Measurements from ENCODE around the gene UBXN11.

DNA sequence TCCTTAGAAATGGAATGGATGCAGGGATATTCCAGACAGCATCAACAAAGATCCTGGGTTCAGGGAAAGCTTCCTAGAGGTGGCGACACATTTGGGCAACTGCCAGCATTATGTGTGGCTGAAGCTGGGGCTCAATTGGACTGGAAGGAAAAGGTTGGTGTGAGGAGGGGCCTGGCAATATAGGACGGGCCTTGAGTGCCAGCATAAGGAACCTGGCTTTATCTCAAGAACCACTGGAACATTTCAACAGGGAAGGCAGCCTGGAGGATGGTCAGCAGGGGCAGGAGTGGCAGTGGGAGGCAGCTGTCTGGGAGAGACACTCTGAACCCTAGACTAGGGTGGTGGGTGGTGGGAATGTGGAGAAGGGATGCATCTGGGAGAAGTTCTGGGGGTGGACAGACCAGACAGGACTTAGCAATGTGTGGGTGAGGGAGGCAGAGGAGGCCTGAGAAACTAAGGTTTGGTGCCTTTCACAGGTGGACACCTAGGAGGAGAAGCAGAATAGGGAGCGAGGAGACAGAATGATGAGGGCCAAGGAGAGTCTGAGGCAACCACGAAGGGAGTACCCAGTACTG, 23.1 kb downstream of the UBXN11 start:
- TF ChIP-seq, protein P1, sequence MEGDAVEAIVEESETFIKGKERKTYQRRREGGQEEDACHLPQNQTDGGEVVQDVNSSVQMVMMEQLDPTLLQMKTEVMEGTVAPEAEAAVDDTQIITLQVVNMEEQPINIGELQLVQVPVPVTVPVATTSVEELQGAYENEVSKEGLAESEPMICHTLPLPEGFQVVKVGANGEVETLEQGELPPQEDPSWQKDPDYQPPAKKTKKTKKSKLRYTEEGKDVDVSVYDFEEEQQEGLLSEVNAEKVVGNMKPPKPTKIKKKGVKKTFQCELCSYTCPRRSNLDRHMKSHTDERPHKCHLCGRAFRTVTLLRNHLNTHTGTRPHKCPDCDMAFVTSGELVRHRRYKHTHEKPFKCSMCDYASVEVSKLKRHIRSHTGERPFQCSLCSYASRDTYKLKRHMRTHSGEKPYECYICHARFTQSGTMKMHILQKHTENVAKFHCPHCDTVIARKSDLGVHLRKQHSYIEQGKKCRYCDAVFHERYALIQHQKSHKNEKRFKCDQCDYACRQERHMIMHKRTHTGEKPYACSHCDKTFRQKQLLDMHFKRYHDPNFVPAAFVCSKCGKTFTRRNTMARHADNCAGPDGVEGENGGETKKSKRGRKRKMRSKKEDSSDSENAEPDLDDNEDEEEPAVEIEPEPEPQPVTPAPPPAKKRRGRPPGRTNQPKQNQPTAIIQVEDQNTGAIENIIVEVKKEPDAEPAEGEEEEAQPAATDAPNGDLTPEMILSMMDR (IDR thresholded peaks at IDR 0.05; ENCODE audit: low read depth, low read length) = no peak
- no peak for TF ChIP-seq EZH2phosphoT487 (IDR thresholded peaks at IDR 0.05; ENCODE audit: low read depth)

Data from OCI-LY3 (cell line).